PC-3 (cell line): ENCODE data around the gene MAFB. TPM values are rescaled to one million over a fixed set of nuclear protein-coding genes. Genes with fewer than 3 reads are reported as not detected.

ENCODE experiments used
- ATAC-seq: fragments of 200-7000 bp; cut with Tn5 transposase; 2 replicates; pipeline ENCODE4 v1.9.1; 2020; ENCODE audit warnings: mild to moderate bottlenecking, moderate library complexity
- BruUV-seq: library from RNA; stranded (reverse); fragments of 400-500 nt; replicated peaks from 2 replicates; lab custom pipeline; 2021; lab: Mats Ljungman, UMichigan
- CTCF ChIA-PET: fragments of 300-600 bp; sonication (Branson Sonifier 250); formaldehyde crosslinking; loops from one replicate; lab custom pipeline; 2022; ENCODE audit warnings: antibody characterized with exemption; lab: Charles Lee
- POLR2A ChIA-PET: fragments of 300-600 bp; sonication (Branson Sonifier 250); formaldehyde crosslinking; loops from one replicate; lab custom pipeline; 2022; ENCODE audit warnings: antibody characterized with exemption; ENCODE audit not compliant: unreplicated experiment; lab: Charles Lee
- DNase-seq: peaks from one replicate; pipeline ENCODE4 v3.0.0-alpha.2; 2015
- H2AFZ ChIP-seq: fragments of 300-600 bp; sonication (generic); 2 replicates; pipeline ENCODE4 v1.6.0; 2016; ENCODE audit warnings: antibody characterized with exemption, low read length
- H3F3A ChIP-seq: fragments of 300-600 bp; sonication (generic); one replicate; pipeline ENCODE4 v1.6.0; 2017; ENCODE audit warnings: antibody characterized with exemption, low read length, control low read depth, mild to moderate bottlenecking; ENCODE audit not compliant: unreplicated experiment
- H3K27ac ChIP-seq: fragments of 300-600 bp; sonication (generic); 2 replicates; pipeline ENCODE4 v1.5.1; 2016; ENCODE audit warnings: mild to moderate bottlenecking, low read length
- H3K27me3 ChIP-seq: fragments of 300-600 bp; sonication (generic); 2 replicates; pipeline ENCODE4 v1.6.1; 2016; ENCODE audit warnings: low read length, mixed read lengths
- H3K36me3 ChIP-seq: fragments of 300-600 bp; sonication (generic); 2 replicates; pipeline ENCODE4 v1.6.1; 2016; ENCODE audit warnings: low read depth, mixed run types, low read length, mixed read lengths
- H3K4me1 ChIP-seq: fragments of 300-600 bp; sonication (generic); 2 replicates; pipeline ENCODE4 v1.5.1; 2016; ENCODE audit warnings: low read length; ENCODE audit not compliant: insufficient read depth
- H3K4me2 ChIP-seq: fragments of 300-600 bp; sonication (generic); 2 replicates; pipeline ENCODE4 v1.6.0; 2016; ENCODE audit warnings: low read length
- H3K4me3 ChIP-seq: fragments of 300-600 bp; sonication (generic); 2 replicates; pipeline ENCODE4 v1.5.1; 2016; ENCODE audit warnings: mild to moderate bottlenecking, low read length, mixed read lengths
- H3K79me2 ChIP-seq: fragments of 300-600 bp; sonication (generic); 2 replicates; pipeline ENCODE4 v1.6.1; 2017; ENCODE audit warnings: low read length, mixed read lengths
- H3K9ac ChIP-seq: fragments of 300-600 bp; sonication (generic); 2 replicates; pipeline ENCODE4 v1.6.0; 2016; ENCODE audit warnings: mild to moderate bottlenecking, low read length
- H3K9me2 ChIP-seq: fragments of 300-600 bp; sonication (generic); replicated peaks from 2 replicates; pipeline ENCODE4 v1.6.1; 2016; ENCODE audit warnings: mixed run types, low read length, mixed read lengths
- H3K9me3 ChIP-seq: fragments of 300-600 bp; sonication (generic); 2 replicates; pipeline ENCODE4 v1.6.1; 2016; ENCODE audit warnings: low read length, mixed read lengths
- H4K20me1 ChIP-seq: fragments of 300-600 bp; sonication (generic); 2 replicates; pipeline ENCODE4 v1.6.1; 2016; ENCODE audit warnings: low read length, mixed read lengths
- EZH2 ChIP-seq: fragments of 300-600 bp; sonication (generic); IDR thresholded peaks from one replicate; pipeline ENCODE4 v1.6.1; 2017; ENCODE audit warnings: antibody characterized with exemption, mild to moderate bottlenecking, low read length; ENCODE audit not compliant: unreplicated experiment
- EZH2phosphoT487 ChIP-seq: fragments of 300-600 bp; sonication (generic); IDR thresholded peaks from 2 replicates; pipeline ENCODE4 v1.6.1; 2018; ENCODE audit warnings: mild to moderate bottlenecking, antibody characterized with exemption, low read length, borderline replicate concordance
- intact Hi-C: fragments of 100-400 bp; cut with micrococcal nuclease; formaldehyde crosslinking; loops from 2 replicates; pipeline ENCODE4 v1.9.0; 2023
- total RNA-seq: library from RNA; depleted of rRNA; stranded (reverse); fragments of >200 nt; gene quantifications from 2 replicates; pipeline ENCODE4 v1.2.3, GENCODE V29; 2014
- TF ChIP-seq, protein P1 (sequence below): fragments of 300-600 bp; sonication (generic); conservative IDR thresholded peaks from 2 replicates; pipeline ENCODE4 v1.5.1; 2017; ENCODE audit warnings: antibody characterized with exemption, low read depth, mild to moderate bottlenecking, low read length

Gene MAFB
- total RNA-seq, 1 experiment from 2014 or later = 0.04 TPM

GRCh38 chr20:40717343-40717865 lies 28.4 kb upstream of the MAFB start:
- Histone ChIP-seq H3K36me3 (no peaks in the 10 kb centered on the region), H2AFZ (no peak overlapping the region), H4K20me1 (no peaks in the 10 kb centered on the region), H3F3A (no peaks in the 10 kb centered on the region), H3K4me3 (no peak overlapping the region), H3K79me2 (no peaks in the 10 kb centered on the region), H3K4me1 (no peaks in the 10 kb centered on the region), H3K27me3 (peaks cover 100% of the 10 kb centered on the region), H3K9me2 (no peaks in the 10 kb centered on the region), H3K9me3 (no peaks in the 10 kb centered on the region), H3K27ac (no peak overlapping the region), H3K4me2 (no peak overlapping the region), H3K9ac (no peak overlapping the region)
- POLR2A ChIA-PET = no interaction called here
- DNase-seq (no peak), ATAC-seq (no peak)
- TF ChIP-seq, protein P1, sequence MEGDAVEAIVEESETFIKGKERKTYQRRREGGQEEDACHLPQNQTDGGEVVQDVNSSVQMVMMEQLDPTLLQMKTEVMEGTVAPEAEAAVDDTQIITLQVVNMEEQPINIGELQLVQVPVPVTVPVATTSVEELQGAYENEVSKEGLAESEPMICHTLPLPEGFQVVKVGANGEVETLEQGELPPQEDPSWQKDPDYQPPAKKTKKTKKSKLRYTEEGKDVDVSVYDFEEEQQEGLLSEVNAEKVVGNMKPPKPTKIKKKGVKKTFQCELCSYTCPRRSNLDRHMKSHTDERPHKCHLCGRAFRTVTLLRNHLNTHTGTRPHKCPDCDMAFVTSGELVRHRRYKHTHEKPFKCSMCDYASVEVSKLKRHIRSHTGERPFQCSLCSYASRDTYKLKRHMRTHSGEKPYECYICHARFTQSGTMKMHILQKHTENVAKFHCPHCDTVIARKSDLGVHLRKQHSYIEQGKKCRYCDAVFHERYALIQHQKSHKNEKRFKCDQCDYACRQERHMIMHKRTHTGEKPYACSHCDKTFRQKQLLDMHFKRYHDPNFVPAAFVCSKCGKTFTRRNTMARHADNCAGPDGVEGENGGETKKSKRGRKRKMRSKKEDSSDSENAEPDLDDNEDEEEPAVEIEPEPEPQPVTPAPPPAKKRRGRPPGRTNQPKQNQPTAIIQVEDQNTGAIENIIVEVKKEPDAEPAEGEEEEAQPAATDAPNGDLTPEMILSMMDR = no peak
- no peak for TF ChIP-seq EZH2
- TF ChIP-seq EZH2phosphoT487 = no peak
- CTCF ChIA-PET = no interaction called here
- no TSS peak for BruUV-seq
- intact Hi-C loops = no loop called here

GRCh38 chr20:40715491-40715890 lies 26.5 kb upstream of the MAFB start:
- no peak overlapping the region for H3K9ac ChIP-seq
- no peaks in the 10 kb centered on the region for H3K36me3 ChIP-seq
- DNase-seq (no peak), ATAC-seq (no peak)
- no peaks in the 10 kb centered on the region for H3F3A ChIP-seq
- H3K4me2 ChIP-seq = no peak overlapping the region
- H3K4me3 ChIP-seq = no peak overlapping the region
- TF ChIP-seq, protein P1 = no peak
- TF ChIP-seq EZH2phosphoT487 = no peak
- TF ChIP-seq EZH2 = no peak
- POLR2A ChIA-PET = no interaction called here
- H3K9me3 ChIP-seq = no peaks in the 10 kb centered on the region
- peaks cover 100% of the 10 kb centered on the region for H3K27me3 ChIP-seq
- no peaks in the 10 kb centered on the region for H3K9me2 ChIP-seq
- no peak overlapping the region for H3K27ac ChIP-seq
- H3K4me1 ChIP-seq = no peaks in the 10 kb centered on the region
- no TSS peak for BruUV-seq
- no peaks in the 10 kb centered on the region for H3K79me2 ChIP-seq
- H2AFZ ChIP-seq = no peak overlapping the region
- intact Hi-C loops = no loop called here
- no peaks in the 10 kb centered on the region for H4K20me1 ChIP-seq
- CTCF ChIA-PET = no interaction called here

GRCh38 chr20:40714916-40715315 lies 25.9 kb upstream of the MAFB start:
- Histone ChIP-seq H3K9me2 (no peaks in the 10 kb centered on the region), H3K4me1 (no peaks in the 10 kb centered on the region), H3K27me3 (peaks cover 100% of the 10 kb centered on the region), H2AFZ (no peak overlapping the region), H4K20me1 (no peaks in the 10 kb centered on the region), H3F3A (no peaks in the 10 kb centered on the region), H3K9me3 (no peaks in the 10 kb centered on the region), H3K27ac (no peak overlapping the region), H3K9ac (no peak overlapping the region), H3K79me2 (no peaks in the 10 kb centered on the region), H3K4me2 (no peak overlapping the region), H3K4me3 (no peak overlapping the region), H3K36me3 (no peaks in the 10 kb centered on the region)
- POLR2A ChIA-PET = no interaction called here
- ATAC-seq (no peak), DNase-seq (no peak)
- CTCF ChIA-PET = no interaction called here
- TF ChIP-seq, protein P1 = no peak
- TF ChIP-seq EZH2phosphoT487 = no peak
- TF ChIP-seq EZH2 = no peak
- intact Hi-C loops = no loop called here
- no TSS peak for BruUV-seq
